ENCODE data around the gene RPS27L. TPM values are rescaled to one million over a fixed set of nuclear protein-coding genes. Genes with fewer than 3 reads are reported as not detected.

RPS27L gene
- total RNA-seq, 2 experiments from 2014 or later, result 41.3 to 60.3 TPM

- intact Hi-C loops (cut with micrococcal nuclease; ENCODE audit: unreplicated experiment), result no loop called here
- no peak for DNase-seq (ENCODE audit: low spot score)
- peaks cover 10% of the 10 kb centered on the region for H3K4me1 ChIP-seq (ENCODE audit: insufficient read depth, low read length, poor library complexity, severe bottlenecking)
- TF ChIP-seq CTCF (conservative IDR thresholded peaks at IDR 0.05; ENCODE audit: low read length) (no peak), EZH2phosphoT487 (IDR thresholded peaks at IDR 0.05; ENCODE audit: borderline replicate concordance, low read depth, low read length) (no peak)
- no peaks in the 10 kb centered on the region for H3K9me2 ChIP-seq (ENCODE audit: insufficient read depth, low read length)
- BruUV-seq (replicated peaks), result no TSS peak
- no peaks in the 10 kb centered on the region for H4K20me1 ChIP-seq (ENCODE audit: insufficient read depth, low read length)
- H3K36me3 ChIP-seq (ENCODE audit: insufficient read depth, low read length), result no peaks in the 10 kb centered on the region
- H2AFZ ChIP-seq (ENCODE audit: low read length), result no peak overlapping the region
- H3K79me2 ChIP-seq (ENCODE audit: insufficient read depth, low read depth, low read length), result peaks cover 6% of the 10 kb centered on the region; the same call in 1 of the 2 replicates
- CTCF ChIA-PET (ENCODE audit: unreplicated experiment), result no interaction called here
- no peak overlapping the region for H3K4me2 ChIP-seq (ENCODE audit: low read length)
- no peak overlapping the region for H3K4me3 ChIP-seq (ENCODE audit: low read depth, low read length, poor library complexity, severe bottlenecking)
- POLR2A ChIA-PET, result interaction anchor here (0.7 to 0.9 kb wide), 4 partner anchors 9 to 58 kb away, joined by 3 to 5 read pairs (median 4); no protein-coding TSS in a partner anchor
- no peaks in the 10 kb centered on the region for H3K9me3 ChIP-seq (ENCODE audit: low read length)
- no peak overlapping the region for H3K27ac ChIP-seq (ENCODE audit: low read depth, low read length, poor library complexity, severe bottlenecking)
Observed at GRCh38 chr15:63185206-63185605, 27.9 kb upstream of the RPS27L start.

- Histone ChIP-seq H3K4me1 (ENCODE audit: insufficient read depth, low read length, poor library complexity, severe bottlenecking) (no peaks in the 10 kb centered on the region), H3K36me3 (ENCODE audit: insufficient read depth, low read length) (no peaks in the 10 kb centered on the region), H3K4me2 (ENCODE audit: low read length) (no peak overlapping the region), H4K20me1 (ENCODE audit: insufficient read depth, low read length) (no peaks in the 10 kb centered on the region), H3K9me3 (ENCODE audit: low read length) (no peaks in the 10 kb centered on the region), H3K27ac (ENCODE audit: low read depth, low read length, poor library complexity, severe bottlenecking) (no peak overlapping the region), H2AFZ (ENCODE audit: low read length) (no peak overlapping the region), H3K4me3 (ENCODE audit: low read depth, low read length, poor library complexity, severe bottlenecking) (no peak overlapping the region), H3K79me2 (ENCODE audit: insufficient read depth, low read depth, low read length) (no peaks in the 10 kb centered on the region), H3K9me2 (ENCODE audit: insufficient read depth, low read length) (no peaks in the 10 kb centered on the region)
- intact Hi-C loops (cut with micrococcal nuclease; ENCODE audit: unreplicated experiment), result no loop called here
- ChIA-PET CTCF (ENCODE audit: unreplicated experiment) (no interaction called here), POLR2A (no interaction called here)
- no TSS peak for BruUV-seq (replicated peaks)
- DNase-seq (ENCODE audit: low spot score), result no peak
- TF ChIP-seq CTCF (conservative IDR thresholded peaks at IDR 0.05; ENCODE audit: low read length), result no peak
- no peak for TF ChIP-seq EZH2phosphoT487 (IDR thresholded peaks at IDR 0.05; ENCODE audit: borderline replicate concordance, low read depth, low read length)
Observed at GRCh38 chr15:63181648-63182047, 24.4 kb upstream of the RPS27L start.

- intact Hi-C loops (cut with micrococcal nuclease; ENCODE audit: unreplicated experiment), result no loop called here
- POLR2A ChIA-PET, result interaction anchor here (0.5 kb wide), 1 partner anchor 1526 kb away, joined by 4 read pairs; no protein-coding TSS in a partner anchor
- H3K9me2 ChIP-seq (ENCODE audit: insufficient read depth, low read length), result no peaks in the 10 kb centered on the region
Observed at GRCh38 chr15:63180746-63181145, 23.5 kb upstream of the RPS27L start.

More at GRCh38 chr15:63180746-63181145, 23.5 kb upstream of the RPS27L start:
- no peaks in the 10 kb centered on the region for H3K9me3 ChIP-seq (ENCODE audit: low read length)
- H4K20me1 ChIP-seq (ENCODE audit: insufficient read depth, low read length), result no peaks in the 10 kb centered on the region
- H3K36me3 ChIP-seq (ENCODE audit: insufficient read depth, low read length), result no peaks in the 10 kb centered on the region
- no peaks in the 10 kb centered on the region for H3K4me1 ChIP-seq (ENCODE audit: insufficient read depth, low read length, poor library complexity, severe bottlenecking)
- no peaks in the 10 kb centered on the region for H3K79me2 ChIP-seq (ENCODE audit: insufficient read depth, low read depth, low read length)
- CTCF ChIA-PET (ENCODE audit: unreplicated experiment), result no interaction called here
- DNase-seq (ENCODE audit: low spot score), result no peak
- no TSS peak for BruUV-seq (replicated peaks)
- H2AFZ ChIP-seq (ENCODE audit: low read length), result no peak overlapping the region
- H3K27ac ChIP-seq (ENCODE audit: low read depth, low read length, poor library complexity, severe bottlenecking), result no peak overlapping the region
- no peak overlapping the region for H3K4me2 ChIP-seq (ENCODE audit: low read length)
- no peak overlapping the region for H3K4me3 ChIP-seq (ENCODE audit: low read depth, low read length, poor library complexity, severe bottlenecking)
- TF ChIP-seq CTCF (conservative IDR thresholded peaks at IDR 0.05; ENCODE audit: low read length) (no peak), EZH2phosphoT487 (IDR thresholded peaks at IDR 0.05; ENCODE audit: borderline replicate concordance, low read depth, low read length) (no peak)
